ENCODE results near the gene VPS4A.

- TF ChIP-seq POLR2A (IDR thresholded peaks at IDR 0.05; ENCODE audit: low read length) (peak; percentile 77), GATA1 (IDR thresholded peaks at IDR 0.05; ENCODE audit: low read depth, low read length) (no peak)
These were observed at the start of gene VPS4A for GRCh38 chr16:69310653-69311532.
